ENCODE data around the gene PMS2. TPM values are rescaled to one million over a fixed set of nuclear protein-coding genes. Genes with fewer than 3 reads are reported as not detected.
"Not testable (repeated sequence)": the region's sequence is repeated elsewhere in the genome, so short reads cannot be mapped to it uniquely, and the experiment has no call there.

PMS2 gene
- total RNA-seq, 3 donors from 2014 or later (not counting 1 experiment from before 2014, with no cell fraction given): 13.2 to 17.3 (median 15.6) TPM

- 84% methylated on average over 9 of the region's 10 CpGs for WGBS (ENCODE audit: insufficient coverage)
- peak; percentile 31 to 81 for DNase-seq
- TF ChIP-seq, protein P1, sequence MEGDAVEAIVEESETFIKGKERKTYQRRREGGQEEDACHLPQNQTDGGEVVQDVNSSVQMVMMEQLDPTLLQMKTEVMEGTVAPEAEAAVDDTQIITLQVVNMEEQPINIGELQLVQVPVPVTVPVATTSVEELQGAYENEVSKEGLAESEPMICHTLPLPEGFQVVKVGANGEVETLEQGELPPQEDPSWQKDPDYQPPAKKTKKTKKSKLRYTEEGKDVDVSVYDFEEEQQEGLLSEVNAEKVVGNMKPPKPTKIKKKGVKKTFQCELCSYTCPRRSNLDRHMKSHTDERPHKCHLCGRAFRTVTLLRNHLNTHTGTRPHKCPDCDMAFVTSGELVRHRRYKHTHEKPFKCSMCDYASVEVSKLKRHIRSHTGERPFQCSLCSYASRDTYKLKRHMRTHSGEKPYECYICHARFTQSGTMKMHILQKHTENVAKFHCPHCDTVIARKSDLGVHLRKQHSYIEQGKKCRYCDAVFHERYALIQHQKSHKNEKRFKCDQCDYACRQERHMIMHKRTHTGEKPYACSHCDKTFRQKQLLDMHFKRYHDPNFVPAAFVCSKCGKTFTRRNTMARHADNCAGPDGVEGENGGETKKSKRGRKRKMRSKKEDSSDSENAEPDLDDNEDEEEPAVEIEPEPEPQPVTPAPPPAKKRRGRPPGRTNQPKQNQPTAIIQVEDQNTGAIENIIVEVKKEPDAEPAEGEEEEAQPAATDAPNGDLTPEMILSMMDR (IDR thresholded peaks at IDR 0.05): peak; percentile 77
- Histone ChIP-seq H3K36me3 (ENCODE audit: control insufficient read depth, insufficient read depth, low read length) (peaks cover 36% of the 10 kb centered on the region), H3K4me3 (ENCODE audit: low read length) (no peak overlapping the region), H3K27ac (ENCODE audit: low read length) (no peak overlapping the region), H3K9me3 (ENCODE audit: control insufficient read depth, insufficient read depth, low read length) (no peaks in the 10 kb centered on the region), H3K4me1 (ENCODE audit: control insufficient read depth, insufficient read depth, low read length) (no peaks in the 10 kb centered on the region), H3K27me3 (ENCODE audit: control insufficient read depth, insufficient read depth, low read length) (no peaks in the 10 kb centered on the region)
- Mint-ChIP-seq H3K9me3 (no peaks in the 10 kb centered on the region), H3K36me3 (peaks cover 15% of the 10 kb centered on the region), H3K4me1 (no peaks in the 10 kb centered on the region), H3K27ac (no peak overlapping the region), H3K4me3 (no peak overlapping the region), H3K27me3 (ENCODE audit: low read depth in 2 of 2) (no peaks in the 10 kb centered on the region)
- intact Hi-C loops (cut with micrococcal nuclease): loop anchor here (1.0 to 5.0 kb wide), 3 partner anchors 109 to 440 kb away; no protein-coding TSS in a partner anchor
- peak; percentile 79 to 91 (median 80) for ATAC-seq
Observed at GRCh38 chr7:5997210-5997808, 11.5 kb downstream of the PMS2 start.

DNA sequence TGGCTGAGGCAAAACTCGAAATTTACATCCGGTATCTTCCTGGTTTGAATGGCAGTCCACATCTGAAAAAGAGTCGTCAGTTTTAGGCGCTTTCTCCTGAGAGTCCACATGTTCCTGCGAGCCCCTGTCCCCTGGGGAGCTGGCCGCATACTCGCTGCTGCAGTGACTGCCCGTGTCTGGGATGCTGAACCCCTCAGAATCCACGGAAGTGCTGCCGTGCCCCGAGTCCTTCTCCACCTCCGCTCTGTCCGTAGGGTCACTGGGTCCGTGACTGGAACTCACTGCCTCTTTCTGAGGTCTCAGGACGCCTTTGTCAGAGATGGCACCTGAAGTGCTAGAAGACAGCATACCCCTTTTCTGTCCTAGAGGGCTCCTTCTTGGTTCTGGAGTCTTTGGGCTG, 21.8 kb downstream of the PMS2 start:
- H3K27me3 ChIP-seq (ENCODE audit: control insufficient read depth, insufficient read depth, low read length); H3K4me3 Mint-ChIP-seq; H3K27ac Mint-ChIP-seq; H3K9me3 Mint-ChIP-seq; DNase-seq; H3K27ac ChIP-seq (ENCODE audit: low read length); H3K4me1 ChIP-seq (ENCODE audit: control insufficient read depth, insufficient read depth, low read length); ATAC-seq; H3K36me3 Mint-ChIP-seq; H3K27me3 Mint-ChIP-seq (ENCODE audit: low read depth in 2 of 2); H3K9me3 ChIP-seq (ENCODE audit: control insufficient read depth, insufficient read depth, low read length); H3K4me3 ChIP-seq (ENCODE audit: low read length); H3K4me1 Mint-ChIP-seq; intact Hi-C loops (cut with micrococcal nuclease): not testable (repeated sequence)
- peaks cover 18% of the 10 kb centered on the region for H3K36me3 ChIP-seq (ENCODE audit: control insufficient read depth, insufficient read depth, low read length)
- 96% methylated on average over 15 of the region's 15 CpGs for WGBS (ENCODE audit: insufficient coverage)

DNA sequence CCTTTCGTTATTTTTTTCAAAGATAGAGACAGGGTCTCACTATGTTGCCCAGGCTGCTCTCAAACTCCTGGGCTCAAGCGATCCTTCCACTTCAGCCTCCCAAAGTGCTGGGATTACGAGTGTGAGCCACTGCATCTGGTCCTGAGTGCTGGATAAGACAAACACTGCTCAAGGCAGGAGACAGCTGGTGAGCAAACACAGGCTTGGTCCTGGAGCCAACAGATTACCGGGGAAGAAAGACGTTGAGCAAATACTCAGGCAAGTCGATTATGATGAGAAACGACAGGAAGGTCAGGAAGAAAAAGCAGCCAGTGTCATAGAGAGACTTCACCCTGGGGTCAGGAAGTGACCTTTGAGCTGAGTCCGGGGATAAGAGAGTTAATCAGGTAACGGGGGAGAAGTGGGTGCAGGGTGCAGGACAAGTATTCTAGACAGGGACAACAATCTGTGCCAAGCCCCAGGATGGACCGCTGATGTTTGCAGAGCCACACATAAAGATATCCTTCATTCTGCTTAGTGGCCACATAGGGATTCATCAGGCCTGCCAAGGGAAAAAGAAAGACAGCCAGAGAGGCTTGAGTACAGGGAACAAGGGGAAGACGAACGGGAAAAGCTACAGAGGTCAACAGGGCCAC, 29.1 kb downstream of the PMS2 start:
- H3K4me3 ChIP-seq (ENCODE audit: low read length): not testable (repeated sequence)

GRCh38 chr7:5973580-5973979, 35.3 kb downstream of the PMS2 start:
- ATAC-seq; H3K4me1 ChIP-seq (ENCODE audit: control insufficient read depth, insufficient read depth, low read length); H3K9me3 Mint-ChIP-seq; H3K9me3 ChIP-seq (ENCODE audit: control insufficient read depth, insufficient read depth, low read length); H3K27me3 Mint-ChIP-seq (ENCODE audit: low read depth in 2 of 2); DNase-seq; H3K27ac ChIP-seq (ENCODE audit: low read length); H3K4me3 Mint-ChIP-seq; H3K4me3 ChIP-seq (ENCODE audit: low read length); H3K36me3 Mint-ChIP-seq; H3K27ac Mint-ChIP-seq; H3K4me1 Mint-ChIP-seq; intact Hi-C loops (cut with micrococcal nuclease); H3K36me3 ChIP-seq (ENCODE audit: control insufficient read depth, insufficient read depth, low read length); H3K27me3 ChIP-seq (ENCODE audit: control insufficient read depth, insufficient read depth, low read length): not testable (repeated sequence)
- WGBS (ENCODE audit: insufficient coverage): no CpG with 5 or more reads among the region's 8 CpGs

More for the DNA sequence above, 29.1 kb downstream of the PMS2 start:
- H3K9me3 ChIP-seq (ENCODE audit: control insufficient read depth, insufficient read depth, low read length); H3K27ac Mint-ChIP-seq; H3K36me3 Mint-ChIP-seq; H3K27me3 ChIP-seq (ENCODE audit: control insufficient read depth, insufficient read depth, low read length); H3K4me1 ChIP-seq (ENCODE audit: control insufficient read depth, insufficient read depth, low read length); H3K4me1 Mint-ChIP-seq; H3K27me3 Mint-ChIP-seq (ENCODE audit: low read depth in 2 of 2); ATAC-seq; H3K4me3 Mint-ChIP-seq; H3K36me3 ChIP-seq (ENCODE audit: control insufficient read depth, insufficient read depth, low read length); H3K27ac ChIP-seq (ENCODE audit: low read length); H3K9me3 Mint-ChIP-seq; intact Hi-C loops (cut with micrococcal nuclease); DNase-seq: not testable (repeated sequence)
- WGBS (ENCODE audit: insufficient coverage): no CpG with 5 or more reads among the region's 12 CpGs

DNA sequence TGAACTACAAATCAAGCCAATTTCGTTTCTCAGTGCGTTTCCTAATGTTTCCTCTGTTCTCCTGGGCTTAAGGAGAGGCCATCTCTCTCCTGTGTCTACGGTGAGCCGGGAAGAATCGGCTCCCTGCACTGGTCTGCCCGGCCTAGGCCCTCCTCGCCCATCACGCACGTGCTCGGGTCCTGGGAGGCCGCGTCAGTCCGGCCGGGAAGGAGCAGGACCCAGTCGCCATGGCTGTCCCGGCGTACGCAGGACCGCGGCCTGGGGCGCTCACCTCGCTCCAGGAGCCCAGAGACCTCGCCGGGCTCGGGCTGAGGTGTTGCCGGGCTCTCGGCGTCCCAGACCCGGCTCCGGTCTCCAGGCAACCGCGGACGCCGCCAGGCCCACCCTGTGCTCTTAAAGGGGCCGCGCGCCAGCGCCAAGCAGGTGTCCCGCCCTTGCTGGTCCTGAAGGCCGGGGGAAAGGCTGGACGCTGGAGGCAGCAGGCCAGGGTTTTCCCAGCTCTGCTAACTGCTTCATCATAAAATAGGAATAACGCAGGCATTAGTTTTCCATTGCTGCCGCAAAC, 38.4 kb downstream of the PMS2 start, which contains the start of gene RSPH10B:
RSPH10B (minus strand) TSS at position 343 of the 565 bp plus-strand sequence. CDS start 3,573 bp downstream, outside the sequence.
- 26% methylated on average over 3 of the region's 43 CpGs for WGBS (ENCODE audit: insufficient coverage)
- H3K4me3 ChIP-seq (ENCODE audit: low read length); H3K9me3 ChIP-seq (ENCODE audit: control insufficient read depth, insufficient read depth, low read length); H3K4me1 ChIP-seq (ENCODE audit: control insufficient read depth, insufficient read depth, low read length); H3K27me3 ChIP-seq (ENCODE audit: control insufficient read depth, insufficient read depth, low read length); H3K36me3 Mint-ChIP-seq; H3K27ac Mint-ChIP-seq; DNase-seq; H3K27ac ChIP-seq (ENCODE audit: low read length); intact Hi-C loops (cut with micrococcal nuclease); H3K27me3 Mint-ChIP-seq (ENCODE audit: low read depth in 2 of 2); H3K9me3 Mint-ChIP-seq; H3K4me3 Mint-ChIP-seq; H3K4me1 Mint-ChIP-seq; H3K36me3 ChIP-seq (ENCODE audit: control insufficient read depth, insufficient read depth, low read length): not testable (repeated sequence)
- peak in 1 of 3 donors; percentile 36 for ATAC-seq

- H3K36me3 ChIP-seq (ENCODE audit: control insufficient read depth, insufficient read depth, low read length); H3K4me3 Mint-ChIP-seq; H3K4me1 ChIP-seq (ENCODE audit: control insufficient read depth, insufficient read depth, low read length); H3K4me3 ChIP-seq (ENCODE audit: low read length); H3K36me3 Mint-ChIP-seq; H3K27ac ChIP-seq (ENCODE audit: low read length); H3K27me3 ChIP-seq (ENCODE audit: control insufficient read depth, insufficient read depth, low read length); H3K9me3 ChIP-seq (ENCODE audit: control insufficient read depth, insufficient read depth, low read length); H3K27me3 Mint-ChIP-seq (ENCODE audit: low read depth in 2 of 2); intact Hi-C loops (cut with micrococcal nuclease); ATAC-seq; H3K9me3 Mint-ChIP-seq; DNase-seq; H3K27ac Mint-ChIP-seq; H3K4me1 Mint-ChIP-seq: not testable (repeated sequence)
- WGBS (ENCODE audit: insufficient coverage): no CpG with 5 or more reads among the region's 7 CpGs
Observed at GRCh38 chr7:5963810-5964209, 45.0 kb downstream of the PMS2 start.

- ATAC-seq; H3K36me3 Mint-ChIP-seq; H3K27me3 Mint-ChIP-seq (ENCODE audit: low read depth in 2 of 2); H3K4me1 Mint-ChIP-seq; H3K27me3 ChIP-seq (ENCODE audit: control insufficient read depth, insufficient read depth, low read length); H3K27ac ChIP-seq (ENCODE audit: low read length); H3K36me3 ChIP-seq (ENCODE audit: control insufficient read depth, insufficient read depth, low read length); H3K4me3 ChIP-seq (ENCODE audit: low read length); H3K9me3 Mint-ChIP-seq; H3K4me1 ChIP-seq (ENCODE audit: control insufficient read depth, insufficient read depth, low read length); H3K4me3 Mint-ChIP-seq; H3K27ac Mint-ChIP-seq; H3K9me3 ChIP-seq (ENCODE audit: control insufficient read depth, insufficient read depth, low read length); DNase-seq; intact Hi-C loops (cut with micrococcal nuclease): not testable (repeated sequence)
- WGBS (ENCODE audit: insufficient coverage): 92% methylated on average over 4 of the region's 13 CpGs
Observed at GRCh38 chr7:5963205-5963604, 45.6 kb downstream of the PMS2 start.

All from natural killer cell (primary cell).